B cell (primary cell): ENCODE measurements around the gene DPP9. TPM values are rescaled to one million over a fixed set of nuclear protein-coding genes. Genes with fewer than 3 reads are reported as not detected.
A peak's percentile ranks its signal among the peaks of the same experiment; 100 is the strongest.

ENCODE experiments used
- ATAC-seq: fragments of 200-7000 bp; cut with Tn5 transposase; one replicate; pipeline ENCODE4 v1.10.0; 2021; ENCODE audit warnings: low read depth, mild to moderate bottlenecking, moderate number of reproducible peaks, moderate library complexity
- CTCF ChIA-PET: fragments of 350-600 bp; sonication (Branson Sonifier 250); formaldehyde crosslinking; loops from one replicate; lab custom pipeline; 2021; ENCODE audit warnings: antibody characterized with exemption, inconsistent platforms; lab: Charles Lee
- POLR2A ChIA-PET: fragments of 350-600 bp; sonication (Branson Sonifier 250); formaldehyde crosslinking; loops from one replicate; lab custom pipeline; 2021; ENCODE audit warnings: antibody characterized with exemption; lab: Charles Lee
- DNase-seq: peaks from one replicate; pipeline ENCODE4 v3.0.0; 2013
- H2AFZ ChIP-seq: 2 replicates; pipeline ENCODE4 v1.6.1; 2012; ENCODE audit warnings: mild to moderate bottlenecking, low read depth, low read length; ENCODE audit not compliant: insufficient read depth, poor library complexity, severe bottlenecking
- H3K27ac ChIP-seq, 2 donors: 1 replicate in 1 of 2; 2 replicates in 1 of 2; pipeline ENCODE4 v1.5.1; 2012 to 2013; ENCODE audit warnings: low read length in 2 of 2, mild to moderate bottlenecking in 2 of 2, moderate library complexity in 1 of 2
- H3K27me3 ChIP-seq, 4 experiments: fragments of 200-600 bp in 1 of 4; sonication (generic) in 1 of 4; replicated peaks in 1 of 4; 1 replicate in 2 of 4; 2 replicates in 2 of 4; pipeline versions ENCODE4 v1.6.1 to v1.7.0; 2013 to 2016; ENCODE audit warnings: low read length in 3 of 4, mild to moderate bottlenecking in 2 of 4, mixed read lengths in 1 of 4, moderate library complexity in 1 of 4; ENCODE audit not compliant: insufficient read depth in 4 of 4, control insufficient read depth in 3 of 4; ENCODE audit errors: control extremely low read depth in 1 of 4
- H3K36me3 ChIP-seq, 2 experiments: replicated peaks in 1 of 2; 1 replicate in 1 of 2; 2 replicates in 1 of 2; pipeline versions ENCODE4 v1.6.1 to v1.7.1; 2013; ENCODE audit warnings: low read length in 1 of 2; ENCODE audit not compliant: insufficient read depth in 2 of 2, control insufficient read depth in 1 of 2; ENCODE audit errors: control extremely low read depth in 1 of 2, extremely low read depth in 1 of 2
- H3K4me1 ChIP-seq, 2 donors: fragments of 200-600 bp in 1 of 2; sonication (generic) in 1 of 2; 1 replicate in 1 of 2; 2 replicates in 1 of 2; pipeline versions ENCODE4 v1.5.1 to v1.6.1; 2013 to 2017; ENCODE audit warnings: low read length in 2 of 2; ENCODE audit not compliant: control insufficient read depth in 2 of 2, insufficient read depth in 2 of 2
- H3K4me2 ChIP-seq: replicated peaks from 2 replicates; pipeline ENCODE3; 2012; ENCODE audit warnings: mild to moderate bottlenecking, low read depth, low read length; ENCODE audit not compliant: poor library complexity, severe bottlenecking
- H3K4me3 ChIP-seq, 5 experiments: fragments of 200-600 bp in 1 of 5; sonication (generic) in 1 of 5; 1 replicate in 3 of 5; 2 replicates in 2 of 5; pipeline versions ENCODE4 v1.5.1 to v1.7.0; 2011 to 2016; ENCODE audit warnings: low read length in 4 of 5, mild to moderate bottlenecking in 4 of 5, low read depth in 2 of 5, control low read depth in 1 of 5, moderate library complexity in 1 of 5; ENCODE audit not compliant: insufficient read depth in 1 of 5; ENCODE audit errors: control extremely low read depth in 1 of 5, extremely low read depth in 1 of 5
- H3K79me2 ChIP-seq: fragments of 200-600 bp; sonication (generic); one replicate; pipeline ENCODE4 v1.6.0; 2016; ENCODE audit warnings: low read length; ENCODE audit not compliant: control insufficient read depth, insufficient read depth
- H3K9ac ChIP-seq: fragments of 200-600 bp; sonication (generic); 2 replicates; pipeline ENCODE4 v1.6.1; 2017; ENCODE audit warnings: mild to moderate bottlenecking, low read length, moderate library complexity
- H3K9me3 ChIP-seq, 3 donors: one replicate each; pipeline versions ENCODE4 v1.6.1 to v1.7.1; 2013; ENCODE audit warnings: low read length in 2 of 3; ENCODE audit not compliant: control insufficient read depth in 2 of 3, insufficient read depth in 1 of 3; ENCODE audit errors: control extremely low read depth in 1 of 3
- H4K20me1 ChIP-seq: 2 replicates; pipeline ENCODE4 v1.6.0; 2012; ENCODE audit warnings: mild to moderate bottlenecking, low read length; ENCODE audit not compliant: insufficient read depth, control insufficient read depth, poor library complexity, severe bottlenecking
- H3K27ac Mint-ChIP-seq: one replicate; pipeline ENCODE4 v1.8.0; 2021; ENCODE audit warnings: mixed read lengths
- H3K27me3 Mint-ChIP-seq: one replicate; pipeline ENCODE4 v1.8.0; 2021; ENCODE audit warnings: mixed read lengths
- H3K4me1 Mint-ChIP-seq: one replicate; pipeline ENCODE4 v1.8.0; 2021; ENCODE audit warnings: mixed read lengths
- H3K4me3 Mint-ChIP-seq: one replicate; pipeline ENCODE4 v1.8.0; 2021; ENCODE audit warnings: mixed read lengths
- H3K9me3 Mint-ChIP-seq: one replicate; pipeline ENCODE4 v1.8.0; 2022; ENCODE audit warnings: mixed read lengths; ENCODE audit not compliant: insufficient read depth
- EZH2 ChIP-seq: IDR thresholded peaks from 2 replicates; pipeline ENCODE4 v1.6.1; 2012; ENCODE audit warnings: borderline replicate concordance, low read depth, mild to moderate bottlenecking, moderate library complexity, low read length; ENCODE audit not compliant: insufficient read depth, poor library complexity, severe bottlenecking
- whole genome bisulfite sequencing: methylation state at CpG from one replicate; pipeline ENCODE4 v1.1.5; 2013; ENCODE audit warnings: missing lambda C conversion rate; ENCODE audit not compliant: insufficient coverage; 5-methylcytosine and 5-hydroxymethylcytosine counted together
- intact Hi-C: fragments of 100-400 bp; cut with micrococcal nuclease; formaldehyde crosslinking; loops from one replicate; pipeline ENCODE4 v1.10.0; 2022
- polyA plus RNA-seq: library from polyadenylated mRNA; depleted of rRNA; stranded (reverse); fragments of >200 nt; gene quantifications from 2 replicates; pipeline ENCODE4 v1.2.3, GENCODE V29; 2012
- total RNA-seq, 2 donors: library from RNA; stranded (reverse); fragments of 120-200 nt in 1 of 2; gene quantifications; 1 replicate in 1 of 2; 2 replicates in 1 of 2; pipeline versions ENCODE4 v1.2.3 to v1.2.4, GENCODE V29; 2013 to 2022
- TF ChIP-seq, protein P1 (sequence below): fragments of 200-600 bp; IDR thresholded peaks from one replicate; pipeline ENCODE4 v1.8.0; 2022; ENCODE audit warnings: antibody characterized with exemption, mild to moderate bottlenecking

The DPP9 gene
- total and polyA plus RNA-seq, 2 donors (not counting 1 experiment from before 2014, with no cell fraction given) = 47.3 to 109 TPM

DNA sequence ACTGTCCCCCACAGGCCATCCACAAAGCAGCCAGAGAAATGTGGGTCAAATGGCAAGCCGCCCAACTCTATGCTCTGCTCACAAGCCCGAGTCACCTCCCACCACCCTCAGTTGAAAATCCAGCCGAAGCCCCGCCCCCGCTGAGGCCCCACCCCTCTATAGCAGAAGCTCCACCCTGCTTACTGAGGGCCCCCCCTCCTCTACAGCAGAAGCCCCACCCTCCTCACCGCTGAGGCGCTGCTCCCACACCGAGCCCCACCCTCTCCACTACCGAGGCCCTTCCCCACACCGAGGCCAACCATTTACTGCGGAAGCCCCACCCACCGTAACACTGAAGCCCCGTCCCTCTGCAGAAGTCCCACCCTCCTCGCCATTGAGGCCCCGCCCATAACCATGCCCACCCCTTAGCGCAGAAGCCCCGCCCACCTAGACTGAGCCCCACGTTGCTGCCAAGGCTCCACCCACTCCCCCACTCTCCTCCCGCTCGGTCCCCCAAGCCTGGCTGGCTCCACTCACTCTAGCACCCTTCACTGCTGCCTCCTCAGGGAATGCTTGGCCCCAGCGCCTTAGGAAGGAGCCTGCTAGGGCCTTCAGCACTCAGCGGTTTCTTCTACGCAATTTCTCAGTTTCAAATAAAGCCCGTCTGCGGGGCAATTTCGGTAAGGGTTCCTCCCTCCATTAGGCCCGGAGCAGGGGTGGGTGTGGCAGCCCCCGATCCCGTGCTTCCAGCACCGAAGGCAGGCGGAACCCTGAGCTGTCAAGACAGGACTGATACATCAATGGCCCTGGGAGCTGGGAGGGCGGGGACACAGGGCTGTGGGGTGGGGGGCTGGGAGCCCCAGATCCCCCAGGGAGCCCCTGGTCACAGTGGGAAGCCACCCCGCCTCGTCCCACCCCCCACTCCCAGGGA lies 44.5 kb downstream of the DPP9 start:
- Histone ChIP-seq H3K9ac (no peak overlapping the region), H3K9me3 (no peaks in the 10 kb centered on the region), H3K4me3 (no peak overlapping the region), H4K20me1 (no peaks in the 10 kb centered on the region), H3K36me3 (peaks cover 0 to 34% of the 10 kb centered on the region in 2 experiments), H3K27me3 (no peaks in the 10 kb centered on the region), H3K27ac (no peak overlapping the region), H2AFZ (no peak overlapping the region), H3K4me1 (no peaks in the 10 kb centered on the region), H3K79me2 (no peaks in the 10 kb centered on the region), H3K4me2 (no peak overlapping the region)
- 96% methylated on average over 24 of the region's 34 CpGs for WGBS
- no peak overlapping the region for H3K4me3 Mint-ChIP-seq
- no peaks in the 10 kb centered on the region for H3K4me1 Mint-ChIP-seq
- DNase-seq = no peak
- H3K27ac Mint-ChIP-seq = no peak overlapping the region
- no peaks in the 10 kb centered on the region for H3K9me3 Mint-ChIP-seq
- intact Hi-C loops = no loop called here
- H3K27me3 Mint-ChIP-seq = no peaks in the 10 kb centered on the region
- peak; percentile 21 for ATAC-seq
- TF ChIP-seq, protein P1, sequence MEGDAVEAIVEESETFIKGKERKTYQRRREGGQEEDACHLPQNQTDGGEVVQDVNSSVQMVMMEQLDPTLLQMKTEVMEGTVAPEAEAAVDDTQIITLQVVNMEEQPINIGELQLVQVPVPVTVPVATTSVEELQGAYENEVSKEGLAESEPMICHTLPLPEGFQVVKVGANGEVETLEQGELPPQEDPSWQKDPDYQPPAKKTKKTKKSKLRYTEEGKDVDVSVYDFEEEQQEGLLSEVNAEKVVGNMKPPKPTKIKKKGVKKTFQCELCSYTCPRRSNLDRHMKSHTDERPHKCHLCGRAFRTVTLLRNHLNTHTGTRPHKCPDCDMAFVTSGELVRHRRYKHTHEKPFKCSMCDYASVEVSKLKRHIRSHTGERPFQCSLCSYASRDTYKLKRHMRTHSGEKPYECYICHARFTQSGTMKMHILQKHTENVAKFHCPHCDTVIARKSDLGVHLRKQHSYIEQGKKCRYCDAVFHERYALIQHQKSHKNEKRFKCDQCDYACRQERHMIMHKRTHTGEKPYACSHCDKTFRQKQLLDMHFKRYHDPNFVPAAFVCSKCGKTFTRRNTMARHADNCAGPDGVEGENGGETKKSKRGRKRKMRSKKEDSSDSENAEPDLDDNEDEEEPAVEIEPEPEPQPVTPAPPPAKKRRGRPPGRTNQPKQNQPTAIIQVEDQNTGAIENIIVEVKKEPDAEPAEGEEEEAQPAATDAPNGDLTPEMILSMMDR = no peak
- TF ChIP-seq EZH2 = no peak
- CTCF ChIA-PET = no interaction called here
- POLR2A ChIA-PET = no interaction called here
